Esophagus muscularis mucosa (tissue), 3 donors: ENCODE data around the gene NT5DC1.

Experiments used
- CTCF ChIP-seq, 3 experiments: fragments of 200-600 bp in 2 of 3; fragments of 450-650 bp in 1 of 3; sonication (generic) in 2 of 3; IDR thresholded peaks; one replicate each; pipeline ENCODE4 v1.5.1; 2017 to 2019; ENCODE audit warnings: antibody characterized with exemption in 3 of 3, mild to moderate bottlenecking in 2 of 3, moderate library complexity in 1 of 3
- POLR2A ChIP-seq: fragments of 450-650 bp; IDR thresholded peaks from one replicate; pipeline ENCODE4 v1.6.1; 2017; ENCODE audit warnings: antibody characterized with exemption, moderate library complexity, mild to moderate bottlenecking, low read depth
- POLR2AphosphoS5 ChIP-seq, 2 donors: sonication (generic); formaldehyde crosslinking; IDR thresholded peaks; one replicate each; pipeline ENCODE4 v1.6.1; 2017; ENCODE audit warnings: antibody characterized with exemption in 2 of 2

GRCh38 chr6:116298273-116298672 lies 197.6 kb downstream of the NT5DC1 start:
- no peak for TF ChIP-seq CTCF (IDR thresholded peaks at IDR 0.05)
- TF ChIP-seq POLR2AphosphoS5 (IDR thresholded peaks at IDR 0.05), result no peak
- no peak for TF ChIP-seq POLR2A
